Adipocyte (in vitro differentiated cells): Measurements from ENCODE around the gene TENM3.
A peak's percentile ranks its signal among the peaks of the same experiment; 100 is the strongest.
"Not testable (repeated sequence)": the region's sequence is repeated elsewhere in the genome, so short reads cannot be mapped to it uniquely, and the experiment has no call there.

Experiments
- DNase-seq: peaks from one replicate; pipeline ENCODE4 v3.0.0-alpha.2; 2015; ENCODE audit warnings: low read depth
- H3K27me3 ChIP-seq: replicated peaks from 2 replicates; pipeline ENCODE4 v1.7.0; 2013; ENCODE audit warnings: mild to moderate bottlenecking, low read length, moderate library complexity; ENCODE audit not compliant: control insufficient read depth, insufficient read depth
- H3K36me3 ChIP-seq: 2 replicates; pipeline ENCODE4 v1.7.0; 2013; ENCODE audit warnings: low read length, mild to moderate bottlenecking, moderate library complexity; ENCODE audit not compliant: control insufficient read depth, insufficient read depth, severe bottlenecking
- H3K4me1 ChIP-seq: 2 replicates; pipeline ENCODE4 v1.7.0; 2013; ENCODE audit warnings: mild to moderate bottlenecking, low read length, moderate library complexity; ENCODE audit not compliant: control insufficient read depth, insufficient read depth
- H3K4me3 ChIP-seq: 2 replicates; pipeline ENCODE4 v1.7.0; 2013; ENCODE audit warnings: mild to moderate bottlenecking, low read length, moderate library complexity
- H3K9ac ChIP-seq: 2 replicates; pipeline ENCODE4 v1.7.0; 2013; ENCODE audit warnings: mild to moderate bottlenecking, low read length, moderate library complexity
- H3K9me3 ChIP-seq: 2 replicates; pipeline ENCODE4 v1.7.0; 2013; ENCODE audit warnings: mild to moderate bottlenecking, low read length, moderate library complexity; ENCODE audit not compliant: control insufficient read depth

Gene TENM3

GRCh38 chr4:182806259-182807252, 563.4 kb downstream of the TENM3 start:
- Histone ChIP-seq H3K9ac (peak overlapping the region; percentile 82), H3K4me3 (peak overlapping the region; percentile 76), H3K9me3 (peaks cover 5% of the 10 kb centered on the region), H3K4me1 (no peaks in the 10 kb centered on the region), H3K27me3 (no peaks in the 10 kb centered on the region), H3K36me3 (no peaks in the 10 kb centered on the region)
- peak; percentile 85 for DNase-seq

GRCh38 chr4:182807346-182807745, 564.1 kb downstream of the TENM3 start:
- no peak for DNase-seq
- Histone ChIP-seq H3K4me3 (peak overlapping the region; percentile 76), H3K4me1 (no peaks in the 10 kb centered on the region), H3K9ac (peak overlapping the region; percentile 82), H3K9me3 (peaks cover 10% of the 10 kb centered on the region), H3K36me3 (no peaks in the 10 kb centered on the region), H3K27me3 (no peaks in the 10 kb centered on the region)

- H3K4me3 ChIP-seq = no peak overlapping the region
- no peaks in the 10 kb centered on the region for H3K4me1 ChIP-seq
- no peaks in the 10 kb centered on the region for H3K27me3 ChIP-seq
- no peak overlapping the region for H3K9ac ChIP-seq
- no peak for DNase-seq
- no peaks in the 10 kb centered on the region for H3K36me3 ChIP-seq
- H3K9me3 ChIP-seq = peaks cover 10% of the 10 kb centered on the region
Measured at GRCh38 chr4:182807767-182808548, 564.8 kb downstream of the TENM3 start.

GRCh38 chr4:182808673-182809416, 565.6 kb downstream of the TENM3 start:
- DNase-seq = no peak
- Histone ChIP-seq H3K36me3 (no peaks in the 10 kb centered on the region), H3K4me3 (no peak overlapping the region)

GRCh38 chr4:182809417-182810102, 566.4 kb downstream of the TENM3 start:
- H3K4me3 ChIP-seq = no peak overlapping the region

More at GRCh38 chr4:182808673-182809416, 565.6 kb downstream of the TENM3 start:
- Histone ChIP-seq H3K9ac (no peak overlapping the region), H3K9me3 (peaks cover 10% of the 10 kb centered on the region), H3K4me1 (no peaks in the 10 kb centered on the region), H3K27me3 (no peaks in the 10 kb centered on the region)

GRCh38 chr4:182810103-182810615, 567.0 kb downstream of the TENM3 start:
- DNase-seq = no peak
- H3K4me1 ChIP-seq = no peaks in the 10 kb centered on the region
- no peak overlapping the region for H3K9ac ChIP-seq
- H3K27me3 ChIP-seq = no peaks in the 10 kb centered on the region
- H3K36me3 ChIP-seq = no peaks in the 10 kb centered on the region
- H3K9me3 ChIP-seq = peaks cover 10% of the 10 kb centered on the region
- no peak overlapping the region for H3K4me3 ChIP-seq

More at GRCh38 chr4:182809417-182810102, 566.4 kb downstream of the TENM3 start:
- Histone ChIP-seq H3K36me3 (no peaks in the 10 kb centered on the region), H3K9ac (no peak overlapping the region), H3K27me3 (no peaks in the 10 kb centered on the region), H3K4me1 (no peaks in the 10 kb centered on the region), H3K9me3 (peaks cover 10% of the 10 kb centered on the region)
- DNase-seq = no peak

- H3K9me3 ChIP-seq = peaks cover 10% of the 10 kb centered on the region
- no peaks in the 10 kb centered on the region for H3K36me3 ChIP-seq
- DNase-seq = no peak
- no peak overlapping the region for H3K9ac ChIP-seq
- H3K4me3 ChIP-seq = no peak overlapping the region
- H3K27me3 ChIP-seq = no peaks in the 10 kb centered on the region
- no peaks in the 10 kb centered on the region for H3K4me1 ChIP-seq
Measured at GRCh38 chr4:182812916-182813315, 569.7 kb downstream of the TENM3 start.

GRCh38 chr4:182814065-182814464, 570.9 kb downstream of the TENM3 start:
- not testable (repeated sequence) for H3K27me3 ChIP-seq, H3K4me3 ChIP-seq, H3K9ac ChIP-seq, H3K36me3 ChIP-seq, H3K4me1 ChIP-seq, DNase-seq
- peaks cover 10% of the 10 kb centered on the region for H3K9me3 ChIP-seq

- DNase-seq = no peak
- Histone ChIP-seq H3K4me1 (no peaks in the 10 kb centered on the region), H3K36me3 (no peaks in the 10 kb centered on the region), H3K4me3 (no peak overlapping the region), H3K9ac (no peak overlapping the region), H3K27me3 (no peaks in the 10 kb centered on the region), H3K9me3 (no peaks in the 10 kb centered on the region)
Measured at GRCh38 chr4:182818926-182819730, 575.9 kb downstream of the TENM3 start.

- H3K9me3 ChIP-seq = no peaks in the 10 kb centered on the region
- H3K4me1 ChIP-seq = no peaks in the 10 kb centered on the region
- H3K27me3 ChIP-seq = no peaks in the 10 kb centered on the region
- H3K4me3 ChIP-seq = no peak overlapping the region
- no peak overlapping the region for H3K9ac ChIP-seq
- no peaks in the 10 kb centered on the region for H3K36me3 ChIP-seq
- DNase-seq = no peak
Measured at GRCh38 chr4:182819751-182820150, 576.5 kb downstream of the TENM3 start.
